Epithelial cell of proximal tubule (primary cell): Measurements from ENCODE around the gene PDZRN3. TPM values are rescaled to one million over a fixed set of nuclear protein-coding genes. Genes with fewer than 3 reads are reported as not detected.

Experiments used
- DNase-seq: peaks from one replicate; pipeline ENCODE4 v3.0.0-alpha.2; 2011; ENCODE audit warnings: low read depth
- H3K4me3 ChIP-seq: 2 replicates; pipeline ENCODE4 v1.5.1; 2011; ENCODE audit warnings: low read depth, mild to moderate bottlenecking, low read length
- total RNA-seq: library from RNA; depleted of rRNA; stranded (reverse); fragments of >200 nt; gene quantifications from 2 replicates; pipeline ENCODE4 v1.2.3, GENCODE V29; 2015
- TF ChIP-seq, protein P1 (sequence below): conservative IDR thresholded peaks from 2 replicates; pipeline ENCODE4 v1.5.1; 2012; ENCODE audit warnings: low read depth, mild to moderate bottlenecking, low read length

The PDZRN3 gene
- total RNA-seq, 1 donor from 2014 or later = 0.17 TPM

DNA sequence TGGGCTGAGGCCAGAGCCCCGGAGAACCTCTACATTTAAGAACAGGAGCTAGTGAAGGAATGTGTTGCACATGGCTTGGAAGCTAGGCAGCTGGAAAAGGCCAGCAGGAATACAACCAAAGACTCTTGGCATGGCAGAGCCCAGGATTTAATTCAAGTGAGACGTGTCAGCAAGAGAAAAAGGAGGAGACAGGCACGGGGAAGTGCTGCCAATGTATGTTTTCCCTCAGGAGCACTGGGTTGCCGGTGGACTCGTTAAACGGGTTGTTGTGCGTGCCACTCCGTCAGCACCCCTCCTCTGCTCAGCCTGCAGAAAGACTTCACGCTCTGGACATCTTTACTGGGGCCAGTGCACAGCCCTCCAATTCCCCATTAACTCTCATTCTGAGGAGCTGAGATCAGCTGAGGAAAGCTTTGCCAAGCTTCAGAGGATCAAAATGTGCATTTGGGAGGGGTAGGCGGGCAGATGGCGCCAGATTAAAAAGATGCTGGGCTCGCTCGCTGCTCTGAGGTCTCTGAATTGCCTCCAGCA lies 103.7 kb downstream of the PDZRN3 start:
- no peak for DNase-seq
- no peak overlapping the region for H3K4me3 ChIP-seq

DNA sequence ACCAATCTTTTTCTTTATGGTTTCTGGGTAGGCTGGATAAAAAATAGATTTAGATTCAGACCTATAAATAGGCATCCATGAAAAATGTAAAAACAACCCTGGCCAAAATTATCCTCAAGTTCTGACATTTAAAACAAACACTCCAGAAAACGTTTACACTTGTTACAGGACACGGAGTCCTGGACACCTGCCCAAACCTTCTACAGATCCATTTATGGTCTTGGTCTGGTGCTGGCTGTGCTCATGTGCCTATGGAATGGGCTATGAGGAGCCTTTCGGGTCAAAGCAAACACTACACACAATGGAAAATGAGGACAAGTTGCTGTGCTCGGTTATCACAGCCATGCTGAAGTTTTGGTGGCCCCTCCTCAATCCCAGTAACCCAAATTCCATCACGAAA lies 108.1 kb downstream of the PDZRN3 start:
- no peak for DNase-seq
- no peak overlapping the region for H3K4me3 ChIP-seq
- TF ChIP-seq, protein P1, sequence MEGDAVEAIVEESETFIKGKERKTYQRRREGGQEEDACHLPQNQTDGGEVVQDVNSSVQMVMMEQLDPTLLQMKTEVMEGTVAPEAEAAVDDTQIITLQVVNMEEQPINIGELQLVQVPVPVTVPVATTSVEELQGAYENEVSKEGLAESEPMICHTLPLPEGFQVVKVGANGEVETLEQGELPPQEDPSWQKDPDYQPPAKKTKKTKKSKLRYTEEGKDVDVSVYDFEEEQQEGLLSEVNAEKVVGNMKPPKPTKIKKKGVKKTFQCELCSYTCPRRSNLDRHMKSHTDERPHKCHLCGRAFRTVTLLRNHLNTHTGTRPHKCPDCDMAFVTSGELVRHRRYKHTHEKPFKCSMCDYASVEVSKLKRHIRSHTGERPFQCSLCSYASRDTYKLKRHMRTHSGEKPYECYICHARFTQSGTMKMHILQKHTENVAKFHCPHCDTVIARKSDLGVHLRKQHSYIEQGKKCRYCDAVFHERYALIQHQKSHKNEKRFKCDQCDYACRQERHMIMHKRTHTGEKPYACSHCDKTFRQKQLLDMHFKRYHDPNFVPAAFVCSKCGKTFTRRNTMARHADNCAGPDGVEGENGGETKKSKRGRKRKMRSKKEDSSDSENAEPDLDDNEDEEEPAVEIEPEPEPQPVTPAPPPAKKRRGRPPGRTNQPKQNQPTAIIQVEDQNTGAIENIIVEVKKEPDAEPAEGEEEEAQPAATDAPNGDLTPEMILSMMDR = no peak

More for the DNA sequence above, 103.7 kb downstream of the PDZRN3 start:
- TF ChIP-seq, protein P1 = no peak

DNA sequence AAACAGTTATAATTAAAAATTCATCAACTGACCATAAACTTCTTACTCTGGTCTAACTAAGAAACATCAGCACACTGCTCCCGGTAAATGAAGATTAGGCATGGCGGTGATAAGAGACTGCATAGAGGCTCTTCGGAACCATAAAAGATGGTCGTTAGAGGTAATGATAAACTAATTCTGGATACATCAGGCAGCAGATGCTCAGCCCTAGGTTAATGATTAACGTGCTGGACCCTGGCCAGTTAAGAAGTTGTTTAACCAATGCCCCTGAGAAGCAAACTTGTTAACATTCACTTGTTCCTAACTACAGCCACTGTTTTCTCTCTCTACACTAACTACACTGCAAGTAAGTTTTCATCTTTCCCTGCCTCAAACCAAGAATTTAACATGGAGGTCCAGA lies 111.5 kb downstream of the PDZRN3 start:
- TF ChIP-seq, protein P1 = no peak
- DNase-seq = peak; percentile 56
- peak overlapping the region; percentile 19 for H3K4me3 ChIP-seq

DNA sequence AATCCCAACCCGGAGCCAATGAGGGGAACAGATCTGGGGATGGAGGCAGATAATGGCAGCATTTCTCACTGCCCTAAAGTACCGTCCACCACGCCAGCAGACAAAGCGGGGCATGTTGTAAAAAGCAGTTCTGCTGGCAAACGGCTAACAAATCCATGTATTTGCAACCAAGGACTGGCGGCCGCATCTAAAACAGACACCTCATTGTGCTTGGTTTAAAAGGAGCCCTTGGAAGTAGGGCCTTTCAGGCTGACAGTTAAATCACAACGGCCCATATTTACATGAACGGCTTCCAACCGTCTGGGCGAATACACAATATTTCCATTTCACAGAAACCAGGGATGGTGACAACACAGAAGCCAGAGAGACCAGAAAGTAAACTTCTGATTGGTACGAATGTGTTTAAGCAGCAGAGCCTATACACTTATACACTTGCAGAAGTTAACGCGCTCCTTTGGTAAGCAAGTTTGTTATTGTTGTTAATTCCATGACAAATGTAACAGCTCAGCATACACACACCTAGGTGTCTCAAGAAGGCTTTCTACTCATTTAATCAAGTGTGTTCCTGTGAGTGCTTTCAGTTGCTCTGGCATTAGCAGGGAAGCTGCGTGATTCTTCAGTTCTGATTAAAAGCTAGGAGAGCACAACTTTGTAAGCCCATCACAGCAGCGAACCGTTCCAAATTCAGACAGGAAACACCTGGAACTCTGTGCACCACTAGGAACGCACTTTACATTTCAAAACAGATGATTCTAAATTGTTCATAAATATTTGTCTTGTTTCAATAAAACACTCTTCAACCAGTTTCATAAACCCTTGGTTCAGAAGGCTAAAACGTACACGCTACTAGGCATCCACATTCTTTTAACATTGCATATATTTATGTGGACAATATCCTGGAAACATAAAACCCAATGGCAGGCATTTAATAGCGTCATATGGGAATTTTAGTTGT lies 112.9 kb downstream of the PDZRN3 start:
- no peak overlapping the region for H3K4me3 ChIP-seq
- DNase-seq = no peak
- TF ChIP-seq, protein P1 = no peak

DNA sequence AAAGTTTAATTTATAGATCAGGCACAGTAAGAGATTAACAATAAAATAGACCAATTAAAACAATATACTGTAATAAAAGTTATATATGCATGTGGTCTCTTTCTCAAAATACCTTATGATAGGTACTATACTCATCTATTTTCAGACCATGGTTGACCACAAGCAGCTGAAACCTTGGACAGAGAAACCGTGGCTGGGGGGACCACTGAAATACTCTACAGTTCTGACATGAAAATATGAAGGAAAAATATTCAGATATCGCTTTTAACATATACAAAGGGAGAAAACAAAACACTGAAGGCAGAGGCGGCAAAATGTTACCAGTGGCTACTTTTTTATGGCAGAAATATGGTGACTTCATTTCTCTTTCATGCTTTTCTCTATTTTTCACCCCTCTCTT lies 114.0 kb downstream of the PDZRN3 start:
- no peak for DNase-seq
- H3K4me3 ChIP-seq = no peak overlapping the region
- TF ChIP-seq, protein P1 = no peak

DNA sequence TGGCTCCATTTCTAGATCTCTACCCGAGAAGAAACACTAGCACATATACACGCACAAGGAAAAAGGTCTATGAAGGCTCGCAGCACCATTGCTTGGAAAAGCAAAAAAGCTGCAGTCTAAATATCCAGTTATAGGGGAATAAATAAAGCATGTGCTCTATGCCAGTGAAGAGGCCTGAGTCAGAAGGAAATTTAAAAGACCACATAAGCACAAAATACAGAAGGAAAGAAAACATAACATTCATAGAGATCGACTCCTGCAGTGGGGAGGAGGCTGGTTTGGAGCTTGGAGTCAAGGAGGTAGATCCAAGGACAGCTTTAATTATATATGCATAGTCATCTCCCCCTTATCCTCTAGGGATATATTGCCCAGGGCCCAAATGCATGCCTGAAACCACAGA lies 114.4 kb downstream of the PDZRN3 start:
- TF ChIP-seq, protein P1 = no peak
- no peak overlapping the region for H3K4me3 ChIP-seq
- DNase-seq = no peak
